NCI-H1436 (cell line): ENCODE measurements around the gene GPR176.
A peak's percentile ranks its signal among the peaks of the same experiment; 100 is the strongest.
"Not testable (repeated sequence)": the region's sequence is repeated elsewhere in the genome, so short reads cannot be mapped to it uniquely, and the experiment has no call there.

Source experiments
- DNase-seq: peaks from one replicate; lab custom pipeline; 2025; lab: John Stamatoyannopoulos, UW

Gene GPR176

GRCh38 chr15:39857132-39857531 lies 62.9 kb downstream of the GPR176 start:
- DNase-seq = no peak

DNA sequence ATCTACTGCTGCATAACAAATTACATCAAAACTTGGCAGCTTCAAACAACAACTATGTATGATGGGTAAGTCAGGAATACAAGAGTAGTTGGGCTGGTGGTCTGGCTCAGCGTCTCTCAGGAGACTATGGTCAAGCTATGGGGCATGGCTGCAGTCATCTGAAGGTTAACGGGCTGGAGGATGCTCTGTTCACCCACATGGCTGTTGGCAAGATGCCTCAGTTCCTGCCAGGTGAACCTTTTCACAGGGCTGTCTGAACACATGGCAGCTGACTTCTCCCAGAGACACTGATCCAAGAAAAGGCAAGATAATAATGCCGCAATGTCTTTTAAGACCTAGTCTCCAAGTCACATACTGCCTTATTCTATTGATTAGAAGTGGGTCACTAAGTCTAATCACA lies 63.7 kb downstream of the GPR176 start:
- DNase-seq = no peak

DNA sequence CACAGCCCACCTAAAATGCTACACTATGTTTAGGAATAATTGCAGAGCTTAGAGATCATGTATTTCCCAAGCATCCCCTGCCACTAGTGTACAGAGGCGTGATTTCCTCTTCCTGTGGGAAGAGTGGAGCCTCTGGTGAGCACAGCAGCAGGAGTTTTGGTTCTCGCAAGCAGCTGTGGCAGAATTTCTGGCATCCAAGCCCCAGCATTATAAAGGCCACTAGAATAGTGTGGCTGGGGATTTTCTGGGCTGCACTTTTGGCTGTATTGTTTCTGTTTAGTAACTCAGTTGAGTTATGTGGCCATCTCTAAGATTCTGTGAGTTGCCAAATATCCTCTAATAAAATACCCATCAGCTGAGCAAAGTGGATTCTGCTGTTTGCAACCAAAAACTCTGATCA lies 64.7 kb downstream of the GPR176 start:
- no peak for DNase-seq

GRCh38 chr15:39854161-39854560 lies 65.9 kb downstream of the GPR176 start:
- no peak for DNase-seq

GRCh38 chr15:39852250-39852649 lies 67.8 kb downstream of the GPR176 start:
- DNase-seq = no peak

GRCh38 chr15:39851500-39852092 lies 68.5 kb downstream of the GPR176 start:
- DNase-seq = peak; percentile 44

DNA sequence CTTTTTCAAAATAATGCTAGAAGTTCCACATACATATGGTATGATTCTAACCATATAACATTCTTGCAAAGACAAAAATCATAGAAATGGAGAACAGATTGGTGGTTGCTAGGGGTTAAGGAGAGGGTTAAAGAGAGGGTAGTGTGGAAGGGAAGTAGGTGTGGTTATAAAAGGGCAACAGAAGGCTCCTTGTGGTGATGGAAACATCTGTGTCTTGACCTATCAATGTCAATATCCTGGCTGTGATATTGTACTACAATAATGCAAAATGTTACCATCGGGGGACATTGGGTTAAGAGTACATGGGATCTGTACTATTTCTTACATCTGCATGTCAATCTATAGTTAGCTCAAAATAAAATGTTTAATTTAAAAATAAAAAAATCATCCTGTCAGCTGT lies 69.6 kb downstream of the GPR176 start:
- DNase-seq = no peak

GRCh38 chr15:39846108-39846507 lies 74.0 kb downstream of the GPR176 start:
- DNase-seq = no peak

DNA sequence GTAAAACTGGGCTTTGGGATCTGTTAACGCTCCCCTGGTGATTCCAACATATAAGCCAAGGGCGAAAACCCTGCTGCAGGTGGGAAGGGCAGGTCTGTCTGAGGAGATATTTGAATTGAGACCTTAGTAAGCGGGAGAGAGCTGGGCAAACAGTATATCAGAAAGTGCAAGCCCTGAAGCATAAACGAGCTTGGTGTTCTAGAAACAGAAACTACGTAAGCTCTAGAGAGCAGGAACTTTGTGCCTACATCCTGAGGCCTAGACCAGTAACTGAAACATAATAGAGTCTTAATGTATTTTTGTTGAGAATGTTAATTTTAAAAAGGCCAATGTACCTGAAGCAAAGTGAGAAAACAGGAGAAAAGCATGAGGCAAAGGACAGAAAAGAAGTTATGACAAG lies 74.5 kb downstream of the GPR176 start:
- no peak for DNase-seq

DNA sequence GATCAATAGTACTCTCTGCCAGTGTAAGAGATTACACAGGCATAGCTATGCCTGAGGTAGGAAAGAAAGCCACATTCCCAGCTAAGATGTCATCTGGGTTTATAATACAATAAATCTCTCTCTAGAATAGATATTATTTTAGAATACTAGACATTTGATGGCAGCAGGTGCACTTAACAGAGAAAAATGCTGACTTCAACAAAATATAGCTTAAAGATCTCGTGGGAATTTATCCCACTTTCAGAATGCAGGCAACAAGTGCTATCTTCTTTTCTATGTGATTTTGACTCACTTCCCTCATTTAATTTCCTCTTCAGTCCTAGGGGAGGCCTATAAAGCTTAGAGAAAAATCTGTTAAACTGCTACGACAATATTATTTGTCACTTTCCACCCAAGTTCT lies 76.5 kb downstream of the GPR176 start:
- no peak for DNase-seq

DNA sequence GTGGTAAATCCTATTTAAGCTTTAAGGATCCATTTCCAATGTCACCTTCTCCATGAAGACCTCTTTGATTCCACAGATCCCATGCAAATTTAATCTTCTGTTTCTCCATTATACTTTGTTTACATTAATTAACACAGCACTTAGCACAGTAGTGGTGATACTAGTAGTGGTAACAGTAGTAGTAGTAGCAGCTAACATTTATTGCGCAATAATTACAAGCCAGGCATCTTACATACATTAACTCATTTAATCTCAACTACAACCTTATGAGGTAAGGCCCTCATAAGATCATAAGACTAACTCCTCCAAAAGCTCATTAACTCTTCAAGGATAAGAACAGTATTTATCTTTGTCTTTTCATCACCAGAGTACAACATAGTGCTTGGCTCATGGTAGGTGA lies 82.6 kb downstream of the GPR176 start:
- DNase-seq = no peak

GRCh38 chr15:39835550-39835949 lies 84.5 kb downstream of the GPR176 start:
- DNase-seq = no peak

- no peak for DNase-seq
These were observed 85.8 kb downstream of the GPR176 start for GRCh38 chr15:39834256-39834655.

GRCh38 chr15:39833515-39833981 lies 86.5 kb downstream of the GPR176 start:
- DNase-seq = no peak

GRCh38 chr15:39830166-39830565 lies 89.9 kb downstream of the GPR176 start:
- DNase-seq = no peak

GRCh38 chr15:39828374-39828931 lies 91.6 kb downstream of the GPR176 start:
- DNase-seq = peak; percentile 4

DNA sequence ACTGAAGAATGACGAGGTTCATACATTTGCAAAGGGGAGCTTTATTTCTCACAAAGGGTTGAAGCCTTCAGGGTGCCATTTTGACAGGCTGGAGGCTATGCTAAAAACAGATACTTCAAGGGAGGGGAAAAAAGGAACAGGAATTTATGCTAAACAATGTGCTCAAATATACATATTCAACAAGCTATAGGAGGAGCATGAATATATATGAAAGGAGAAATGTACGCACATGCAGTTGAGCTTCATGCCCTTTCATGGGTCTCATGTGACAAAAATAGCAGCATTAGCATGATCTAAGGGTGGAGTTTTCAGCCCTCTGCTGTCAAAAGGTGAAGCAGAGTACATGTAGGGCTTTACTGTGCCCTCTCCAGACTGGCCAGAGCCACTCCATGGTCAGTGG lies 93.1 kb downstream of the GPR176 start:
- no peak for DNase-seq

DNA sequence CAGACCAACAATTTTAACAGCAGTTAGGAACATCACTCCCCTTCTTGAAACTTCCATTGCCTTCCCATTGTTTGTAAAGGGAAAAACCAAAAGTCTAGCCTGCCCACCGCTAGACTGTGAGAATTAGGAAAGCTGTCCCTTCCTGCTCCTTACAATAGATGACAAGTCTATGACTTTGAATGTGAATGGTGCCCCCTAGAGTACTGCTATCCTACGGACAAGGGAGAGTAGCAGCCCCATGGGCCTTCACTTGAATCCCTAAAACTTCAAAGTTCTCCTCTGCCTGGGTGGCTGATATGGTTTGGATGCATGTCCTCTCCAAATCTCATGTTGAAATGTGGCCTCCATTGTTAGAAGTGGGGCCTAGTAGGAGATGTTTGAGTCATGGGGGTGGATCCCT lies 96.4 kb downstream of the GPR176 start:
- DNase-seq = no peak

- DNase-seq = no peak
These were observed 99.9 kb downstream of the GPR176 start for GRCh38 chr15:39820050-39820602.

- DNase-seq = no peak
These were observed 100.5 kb downstream of the GPR176 start for GRCh38 chr15:39819533-39819932.

- no peak for DNase-seq
These were observed 102.2 kb downstream of the GPR176 start for GRCh38 chr15:39817892-39818291.

DNA sequence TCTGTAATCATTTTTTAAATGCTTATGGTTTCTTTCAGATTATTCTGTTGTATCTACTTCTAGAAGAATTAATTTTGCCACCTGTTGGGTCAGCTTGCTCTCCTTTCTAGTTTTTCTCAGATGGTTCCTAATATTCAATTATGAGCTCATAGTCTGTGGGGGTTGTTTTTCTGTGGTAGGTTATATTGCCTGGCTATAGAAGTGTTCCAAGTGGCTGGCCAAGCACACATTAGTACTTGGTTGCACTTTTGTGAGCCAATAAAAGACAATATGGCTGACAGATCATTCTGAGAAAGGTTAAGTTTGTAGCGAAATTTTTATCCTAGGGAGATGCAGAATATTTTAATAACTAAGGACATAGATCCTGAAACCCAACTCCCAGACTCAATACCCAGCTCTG lies 105.6 kb downstream of the GPR176 start:
- DNase-seq = no peak

DNA sequence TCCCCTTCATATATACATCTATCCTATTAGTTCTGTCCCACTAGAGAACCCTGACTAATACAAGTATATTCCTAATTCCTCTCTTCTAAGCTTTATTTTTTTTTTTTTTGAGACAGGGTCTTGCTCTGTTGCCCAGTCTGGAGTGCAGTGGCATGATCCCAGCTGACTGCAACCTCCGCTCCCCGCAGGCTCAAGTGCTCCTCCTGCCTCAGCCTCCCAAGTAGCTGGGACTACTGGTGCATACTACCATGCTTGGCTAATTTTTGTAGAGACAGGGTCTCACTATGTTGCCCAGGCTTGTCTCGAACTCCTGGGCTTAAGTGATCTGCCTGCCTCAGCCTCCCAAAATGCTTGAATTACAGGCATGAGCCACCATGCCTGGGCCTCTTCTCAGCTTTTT lies 107.4 kb downstream of the GPR176 start:
- not testable (repeated sequence) for DNase-seq

DNA sequence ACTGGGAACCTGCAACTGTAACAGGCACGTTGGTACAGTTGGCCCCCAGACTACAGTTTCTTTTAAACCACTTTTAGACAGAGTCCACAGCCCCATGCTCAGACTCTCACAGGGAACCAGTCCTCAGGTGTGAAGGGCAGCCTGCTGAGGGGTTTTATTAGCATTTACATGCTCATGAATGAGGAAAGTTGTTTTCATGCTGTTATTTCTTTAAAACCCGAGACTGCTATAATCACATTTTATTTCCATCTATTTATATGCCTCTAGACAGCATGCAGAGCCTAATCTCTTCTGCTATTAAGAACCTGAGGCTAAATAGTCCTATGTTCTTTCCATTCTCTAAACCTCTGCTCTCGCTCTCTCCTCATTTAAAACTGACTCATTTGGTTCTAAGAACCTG lies 111.2 kb downstream of the GPR176 start:
- DNase-seq = no peak
